ENCODE results near the gene SUSD4.

The SUSD4 gene

GRCh38 chr1:223329252-223329651 lies 34.7 kb downstream of the SUSD4 start:
- DNase-seq, result no peak

- no peak for DNase-seq
These were observed 35.4 kb downstream of the SUSD4 start for GRCh38 chr1:223328566-223328965.

DNA sequence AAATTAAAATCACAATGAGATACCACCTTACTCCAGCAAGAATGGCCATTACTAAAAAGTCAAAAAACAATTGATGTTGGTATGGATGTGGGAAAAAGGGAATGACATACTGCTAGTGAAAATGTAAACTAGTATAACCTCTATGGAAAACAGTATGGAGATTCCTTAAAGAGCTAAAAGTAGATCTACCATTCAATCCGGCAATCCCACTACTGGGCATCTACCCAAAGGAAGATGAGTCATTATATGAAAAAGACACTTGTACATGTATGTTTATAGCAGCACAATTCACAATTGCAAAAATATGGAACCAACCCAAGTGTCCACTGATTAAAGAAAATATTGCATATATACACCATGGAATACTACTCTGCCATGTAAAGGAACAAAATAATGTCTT lies 37.2 kb downstream of the SUSD4 start:
- no peak for DNase-seq

DNA sequence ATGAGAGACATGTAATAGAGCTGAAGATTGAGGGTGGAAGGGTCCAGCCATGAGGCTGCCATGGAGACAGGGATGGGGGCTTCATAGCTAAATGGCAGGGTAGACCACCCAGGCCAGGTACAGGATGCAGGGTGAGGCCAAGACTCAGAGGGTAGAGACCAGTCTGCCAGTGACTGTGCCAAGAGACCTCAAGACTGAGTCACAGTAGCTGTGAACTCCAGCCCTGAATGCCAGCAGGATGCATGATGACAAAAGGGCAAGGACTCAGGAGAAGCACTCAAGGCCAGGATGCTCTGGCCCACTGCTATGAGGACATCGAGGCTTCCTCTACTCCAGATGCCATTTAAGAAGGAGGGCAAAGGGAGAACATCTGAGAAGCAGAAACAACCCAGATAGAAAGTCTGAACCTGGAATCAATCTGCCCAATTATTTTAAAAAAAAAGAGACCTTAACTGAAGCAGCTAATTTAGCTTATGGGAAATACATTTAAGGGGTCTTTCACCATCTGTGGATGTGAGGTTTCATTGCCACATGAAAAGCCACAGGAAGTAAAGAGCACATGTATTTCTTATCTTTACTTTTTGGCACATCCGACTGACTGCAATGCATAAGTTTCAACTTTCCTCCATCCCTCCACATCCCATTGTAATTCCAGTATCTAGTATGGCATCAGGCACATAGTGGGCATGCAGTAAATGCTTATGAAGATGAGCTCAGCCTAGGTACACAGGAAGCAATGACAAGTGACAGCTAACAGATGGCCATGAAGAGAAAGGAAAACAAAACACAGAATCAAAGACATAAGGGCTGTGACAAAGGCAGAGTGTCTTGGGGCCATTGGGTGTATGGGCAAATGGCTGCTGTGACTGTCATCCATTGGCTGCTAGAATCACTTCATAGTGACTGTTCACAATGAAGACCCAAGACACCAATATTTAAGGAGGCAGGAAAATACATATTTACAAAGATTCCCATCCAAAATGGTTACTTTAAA lies 40.2 kb downstream of the SUSD4 start:
- no peak for DNase-seq

DNA sequence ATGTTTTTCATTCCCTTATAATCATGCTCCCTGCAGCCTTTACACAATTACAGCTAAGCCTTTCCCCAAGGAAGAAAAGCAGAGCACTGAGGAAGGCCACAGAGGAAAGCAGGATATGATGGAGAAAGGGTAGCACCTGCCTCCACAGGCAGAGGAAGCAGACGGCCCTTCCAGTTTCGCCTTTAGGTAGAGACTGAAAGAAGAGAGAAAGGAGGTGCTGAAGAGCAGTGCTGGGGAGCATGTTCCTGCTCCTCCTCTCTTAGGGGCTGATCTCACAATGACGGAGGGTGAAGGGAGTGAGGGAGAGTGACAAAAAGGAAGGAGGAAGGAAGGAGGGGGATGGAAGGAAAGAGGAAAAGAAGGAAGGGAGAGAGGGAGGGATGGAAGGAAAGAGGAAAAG lies 41.1 kb downstream of the SUSD4 start:
- DNase-seq, result no peak

DNA sequence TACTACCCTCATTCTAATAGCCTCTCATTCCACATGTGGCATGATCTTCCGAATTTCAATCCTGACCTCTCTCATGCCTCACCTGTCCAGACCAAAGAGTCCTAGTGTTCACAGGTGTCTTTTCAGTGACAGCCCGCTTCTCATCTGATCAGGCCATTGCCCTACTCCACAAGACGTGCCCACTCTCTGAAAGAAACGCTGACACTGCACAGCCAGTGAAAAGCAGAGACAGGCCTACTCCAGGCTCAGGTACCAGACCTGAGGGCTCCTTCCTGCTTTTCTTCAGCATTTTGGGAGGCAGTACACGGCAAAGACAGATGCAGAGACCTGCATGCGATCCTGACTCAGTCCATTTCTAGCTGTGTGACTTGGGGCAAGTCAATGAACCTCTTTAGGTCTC lies 43.0 kb downstream of the SUSD4 start:
- DNase-seq, result no peak

DNA sequence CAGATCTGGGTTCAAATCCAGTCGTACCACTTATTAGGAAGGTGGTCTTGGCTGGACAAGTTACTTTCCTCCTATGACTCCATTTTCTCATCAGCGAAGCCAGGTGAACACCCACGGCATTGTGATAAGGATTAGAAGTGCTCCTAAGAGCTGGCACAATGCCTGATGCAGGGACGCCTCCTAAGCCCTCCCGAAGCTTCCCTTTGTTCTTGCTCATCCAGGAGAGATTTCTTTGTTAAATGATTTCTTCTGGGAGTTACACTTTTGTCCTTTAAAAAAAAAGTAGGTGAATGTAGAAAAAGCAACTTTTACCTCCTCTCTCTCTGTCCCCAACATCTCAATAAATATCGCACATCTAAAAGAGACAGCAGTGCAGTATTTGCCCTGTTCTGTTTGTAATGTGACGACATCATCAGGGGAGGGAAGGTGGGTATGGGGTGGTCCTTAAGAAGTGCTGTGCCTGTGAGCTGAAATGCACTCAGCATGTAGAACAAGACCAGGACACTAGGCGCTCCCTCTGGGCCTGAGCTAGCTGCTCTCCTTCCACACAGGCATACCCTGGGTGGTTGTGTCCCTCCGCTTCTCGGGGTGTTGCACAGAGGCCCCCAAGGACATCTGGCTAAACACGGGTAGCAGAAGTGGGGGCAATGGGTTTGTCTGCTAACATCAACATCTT lies 43.9 kb downstream of the SUSD4 start:
- no peak for DNase-seq

GRCh38 chr1:223319398-223319797 lies 44.6 kb downstream of the SUSD4 start:
- DNase-seq, result no peak

DNA sequence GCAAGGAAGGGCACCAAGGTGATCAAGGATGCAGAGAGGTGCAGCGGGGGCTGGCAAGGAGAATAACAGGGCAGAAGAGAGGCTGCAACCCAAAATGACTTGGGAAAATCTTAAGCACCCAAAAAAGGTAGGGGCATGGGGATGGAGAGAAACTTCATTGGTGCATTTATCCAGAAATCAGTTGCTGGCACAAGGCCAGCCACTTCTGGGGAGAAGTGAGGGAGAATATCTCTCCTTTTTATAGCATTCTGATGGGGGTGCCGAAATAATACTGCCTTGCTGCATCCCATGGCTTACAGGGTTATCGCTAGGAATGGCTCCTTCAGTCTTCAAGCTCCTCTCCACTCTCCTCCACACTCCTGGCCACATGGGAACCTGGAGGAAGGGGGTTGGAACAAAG lies 47.9 kb downstream of the SUSD4 start:
- no peak for DNase-seq

DNA sequence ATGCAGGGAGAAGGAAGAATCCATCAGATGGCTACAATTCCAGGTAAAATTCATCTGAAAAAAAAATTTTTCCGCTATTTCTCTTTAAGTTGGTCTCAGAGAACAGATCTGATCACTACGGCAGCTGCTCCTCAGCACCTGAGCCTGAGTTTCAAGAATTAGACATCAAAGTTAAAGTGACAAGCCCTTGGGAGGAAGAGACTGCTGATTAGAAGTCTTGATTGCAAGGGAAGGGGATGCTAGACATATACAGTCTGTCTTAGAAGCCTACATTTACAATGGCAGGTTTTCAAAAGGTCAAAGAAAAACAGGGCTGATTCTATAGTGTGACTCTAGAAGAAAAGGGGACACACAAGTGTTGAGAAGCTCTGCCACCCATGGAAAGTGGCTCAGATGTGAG lies 48.3 kb downstream of the SUSD4 start:
- DNase-seq, result no peak

DNA sequence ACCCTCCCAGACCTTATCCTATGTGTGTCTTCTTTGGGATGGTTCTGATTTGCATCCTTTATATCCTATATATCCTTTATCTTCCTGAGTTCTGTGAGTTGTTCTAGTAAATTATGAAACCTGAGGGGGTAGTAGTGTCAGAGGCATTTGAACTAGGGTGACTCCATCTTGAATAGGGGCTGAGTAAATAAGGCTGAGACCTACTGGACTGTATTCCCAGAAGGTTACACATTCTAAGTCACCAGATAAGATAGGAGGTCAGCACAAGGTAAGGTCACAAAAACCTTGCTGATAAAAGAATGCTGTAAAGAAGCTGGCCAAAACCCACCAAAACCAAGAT lies 50.6 kb downstream of the SUSD4 start:
- no peak for DNase-seq

- no peak for DNase-seq
These were observed 51.1 kb downstream of the SUSD4 start for GRCh38 chr1:223312705-223313414.

DNA sequence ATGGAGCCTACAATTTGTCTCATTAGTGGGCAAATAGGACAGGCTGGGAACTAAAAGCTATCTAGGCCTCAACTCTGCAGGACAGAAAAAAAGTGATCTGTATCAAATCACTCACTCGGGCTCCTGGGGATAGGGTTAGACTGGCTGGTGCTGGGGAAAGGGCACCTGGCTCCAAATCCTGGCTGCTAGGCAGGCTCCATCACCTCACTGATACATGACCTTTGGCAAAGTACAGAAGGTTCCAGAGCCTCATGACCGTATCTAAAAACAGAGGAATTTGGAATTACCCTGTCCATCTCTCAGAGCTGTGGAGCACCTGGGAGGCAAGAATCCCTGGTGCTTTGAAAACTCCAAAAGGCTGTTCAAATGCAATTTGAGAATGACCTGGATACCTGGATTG lies 51.7 kb downstream of the SUSD4 start:
- DNase-seq, result no peak

GRCh38 chr1:223311826-223312225 lies 52.1 kb downstream of the SUSD4 start:
- DNase-seq, result no peak

GRCh38 chr1:223308136-223308535 lies 55.8 kb downstream of the SUSD4 start:
- no peak for DNase-seq

GRCh38 chr1:223307544-223307943 lies 56.4 kb downstream of the SUSD4 start:
- DNase-seq, result no peak

- DNase-seq, result no peak
These were observed 59.0 kb downstream of the SUSD4 start for GRCh38 chr1:223304931-223305330.

DNA sequence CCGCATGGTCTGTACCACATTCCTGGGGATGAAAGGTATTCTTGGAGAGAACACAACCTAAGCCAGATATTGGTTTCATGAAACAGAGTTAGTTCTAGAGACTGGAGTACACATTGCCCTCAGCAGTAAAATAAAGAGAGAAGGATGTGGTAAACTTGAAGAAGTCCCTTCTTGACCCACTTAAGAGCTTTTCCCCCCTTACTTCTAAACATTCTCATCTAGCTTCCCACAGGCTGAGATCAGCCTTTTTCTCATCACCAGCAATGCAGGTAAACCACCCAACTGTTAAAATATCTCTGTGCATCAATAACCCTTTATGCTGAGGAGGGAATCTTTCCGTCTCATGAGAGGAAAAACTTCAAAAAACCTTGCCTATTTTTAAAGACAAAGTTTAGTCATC lies 62.6 kb downstream of the SUSD4 start:
- no peak for DNase-seq

DNA sequence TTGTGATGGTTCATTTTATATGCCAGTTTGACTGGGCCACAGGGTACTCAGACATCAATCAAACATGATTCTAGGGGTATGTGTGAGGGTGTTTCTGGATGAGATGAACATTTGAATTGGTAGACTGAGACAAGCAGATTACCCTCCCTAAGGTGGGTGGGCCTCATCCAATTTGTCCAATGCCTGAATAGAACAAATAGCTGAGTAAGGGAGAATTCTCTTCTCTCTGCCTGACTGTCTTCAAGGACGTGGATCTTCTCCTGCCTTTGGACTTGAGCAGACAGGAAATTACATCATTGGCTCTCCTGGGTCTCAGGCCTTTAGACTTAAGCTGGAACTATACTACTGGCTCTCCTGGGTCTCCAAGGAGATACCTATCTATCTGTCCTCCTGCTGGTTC lies 64.4 kb downstream of the SUSD4 start:
- DNase-seq, result no peak

DNA sequence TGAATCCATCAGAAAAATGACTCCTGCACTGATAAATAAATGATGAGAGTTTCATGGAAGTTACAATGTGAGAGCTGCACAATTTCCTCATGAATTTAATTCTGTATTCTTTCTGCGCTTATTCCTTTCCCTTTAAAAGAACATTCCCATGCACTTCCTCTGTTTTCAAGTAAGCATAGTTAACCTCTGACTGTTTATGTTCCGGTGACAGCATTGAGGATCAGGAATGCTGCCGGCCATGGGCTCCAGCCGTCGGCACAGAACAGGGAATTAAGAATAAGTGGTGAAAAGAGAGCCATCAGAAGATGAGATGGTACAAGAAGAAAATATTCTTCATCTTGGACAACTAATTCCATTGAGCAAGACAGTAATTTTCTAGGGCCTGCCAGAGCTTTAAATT lies 65.3 kb downstream of the SUSD4 start:
- DNase-seq, result no peak

DNA sequence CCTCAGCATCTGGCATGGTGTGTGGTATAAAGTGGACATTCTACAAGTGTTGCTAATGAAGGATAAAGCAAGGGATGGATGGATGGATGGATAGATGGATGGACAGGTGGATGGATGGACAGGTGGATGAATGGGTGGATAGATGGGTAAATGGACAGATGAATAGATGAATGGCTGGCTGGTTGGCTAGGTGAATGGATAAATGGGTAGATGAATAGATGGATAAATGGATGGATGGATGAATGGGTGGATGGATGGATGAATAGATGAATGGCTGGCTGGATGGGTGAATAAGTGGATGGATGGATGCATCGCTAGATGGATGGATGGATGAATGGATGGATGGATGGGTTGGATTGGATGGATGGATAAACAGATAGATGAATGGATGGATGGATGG lies 66.2 kb downstream of the SUSD4 start:
- no peak for DNase-seq

- no peak for DNase-seq
These were observed 72.2 kb downstream of the SUSD4 start for GRCh38 chr1:223291796-223292195.

- DNase-seq, result no peak
These were observed 73.6 kb downstream of the SUSD4 start for GRCh38 chr1:223290397-223290796.

DNA sequence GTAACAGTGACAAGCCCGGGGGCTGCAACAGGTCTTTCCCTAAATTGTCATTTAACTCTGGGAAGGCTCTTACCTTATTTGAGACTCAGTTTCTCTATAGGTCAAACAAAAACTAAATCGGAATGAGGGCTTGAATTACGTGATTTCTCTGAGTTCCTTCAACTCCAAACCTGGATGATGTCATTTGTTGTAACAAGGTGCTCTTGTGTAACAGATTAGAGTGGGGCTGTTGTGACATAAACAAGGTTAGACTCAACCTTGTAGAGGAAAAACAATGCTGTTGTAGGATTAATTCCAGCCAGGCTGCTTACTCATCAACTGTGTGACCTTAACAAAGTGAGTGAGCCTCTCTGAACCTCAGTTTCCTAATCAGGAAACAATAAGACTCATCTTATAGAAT lies 74.4 kb downstream of the SUSD4 start:
- DNase-seq, result no peak

Measured in effector CD4-positive, alpha-beta T cell (primary cell).